Astrocyte (in vitro differentiated cells and primary cell): Measurements from ENCODE around the gene S1PR5. TPM values are rescaled to one million over a fixed set of nuclear protein-coding genes. Genes with fewer than 3 reads are reported as not detected.

Experiments
- DNase-seq: peaks from one replicate; pipeline ENCODE4 v3.0.0-alpha.2; 2010; ENCODE audit warnings: low read depth
- FAIRE-seq: peaks from 2 replicates; lab custom pipeline; 2011; peaks lifted over from hg19 to GRCh38; lab: Jason Lieb, UNC
- H2AFZ ChIP-seq: 2 replicates; pipeline ENCODE4 v1.6.0; 2012; ENCODE audit warnings: low read depth, low read length, inconsistent platforms
- H3K27ac ChIP-seq: 2 replicates; pipeline ENCODE4 v1.5.1; 2011; ENCODE audit warnings: low read depth, low read length, inconsistent platforms
- H3K27me3 ChIP-seq: 2 replicates; pipeline ENCODE4 v1.6.0; 2011; ENCODE audit warnings: low read length, inconsistent platforms; ENCODE audit not compliant: insufficient read depth
- H3K36me3 ChIP-seq: 2 replicates; pipeline ENCODE4 v1.5.1; 2011; ENCODE audit warnings: low read length, inconsistent platforms; ENCODE audit not compliant: insufficient read depth
- H3K4me1 ChIP-seq: 2 replicates; pipeline ENCODE4 v1.5.1; 2011; ENCODE audit warnings: low read length, inconsistent platforms; ENCODE audit not compliant: insufficient read depth
- H3K4me2 ChIP-seq: 2 replicates; pipeline ENCODE4 v1.6.0; 2012; ENCODE audit warnings: low read length, inconsistent platforms
- H3K4me3 ChIP-seq: 2 replicates; pipeline ENCODE4 v1.5.1; 2011; ENCODE audit warnings: low read depth, mild to moderate bottlenecking, low read length, inconsistent platforms; ENCODE audit not compliant: insufficient read depth
- H3K79me2 ChIP-seq: 2 replicates; pipeline ENCODE4 v1.6.0; 2012; ENCODE audit warnings: mild to moderate bottlenecking, low read length, inconsistent platforms; ENCODE audit not compliant: insufficient read depth
- H3K9ac ChIP-seq: 2 replicates; pipeline ENCODE4 v1.6.0; 2012; ENCODE audit warnings: mild to moderate bottlenecking, low read length, inconsistent platforms
- H3K9me3 ChIP-seq: 2 replicates; pipeline ENCODE4 v1.5.1; 2012; ENCODE audit warnings: low read depth, mild to moderate bottlenecking, low read length, inconsistent platforms; ENCODE audit not compliant: insufficient read depth
- H4K20me1 ChIP-seq: 2 replicates; pipeline ENCODE4 v1.6.0; 2012; ENCODE audit warnings: low read length, inconsistent platforms; ENCODE audit not compliant: insufficient read depth
- H3K27ac Mint-ChIP-seq: one replicate; pipeline ENCODE4 v1.8.0; 2021; ENCODE audit warnings: mild to moderate bottlenecking, mixed read lengths; ENCODE audit not compliant: unreplicated experiment
- H3K27me3 Mint-ChIP-seq: one replicate; pipeline ENCODE4 v1.8.0; 2021; ENCODE audit warnings: low read depth, mixed read lengths; ENCODE audit not compliant: unreplicated experiment
- H3K36me3 Mint-ChIP-seq: one replicate; pipeline ENCODE4 v1.8.0; 2021; ENCODE audit warnings: low read depth, mixed read lengths; ENCODE audit not compliant: unreplicated experiment
- H3K4me1 Mint-ChIP-seq: one replicate; pipeline ENCODE4 v1.8.0; 2021; ENCODE audit warnings: low read depth, mixed read lengths; ENCODE audit not compliant: unreplicated experiment
- H3K4me3 Mint-ChIP-seq: one replicate; pipeline ENCODE4 v1.8.0; 2021; ENCODE audit warnings: mild to moderate bottlenecking, moderate library complexity, mixed read lengths; ENCODE audit not compliant: unreplicated experiment
- H3K9me3 Mint-ChIP-seq: one replicate; pipeline ENCODE4 v1.8.0; 2021; ENCODE audit warnings: mild to moderate bottlenecking, mixed read lengths; ENCODE audit not compliant: unreplicated experiment
- EZH2 ChIP-seq: IDR thresholded peaks from 2 replicates; pipeline ENCODE4 v1.6.1; 2012; ENCODE audit warnings: mild to moderate bottlenecking, low read length, inconsistent platforms; ENCODE audit not compliant: insufficient read depth
- total RNA-seq: library from RNA; stranded (reverse); gene quantifications from 2 replicates; pipeline ENCODE4 v1.2.1, GENCODE V29; 2021
- TF ChIP-seq, protein P1 (sequence below): IDR thresholded peaks from 2 replicates; pipeline ENCODE4 v1.5.1; 2011; ENCODE audit warnings: low read depth, mild to moderate bottlenecking, inconsistent platforms, low read length, moderate library complexity; ENCODE audit not compliant: insufficient read depth

The S1PR5 gene
- total RNA-seq, 1 donor from 2014 or later: 1.00 TPM

DNA sequence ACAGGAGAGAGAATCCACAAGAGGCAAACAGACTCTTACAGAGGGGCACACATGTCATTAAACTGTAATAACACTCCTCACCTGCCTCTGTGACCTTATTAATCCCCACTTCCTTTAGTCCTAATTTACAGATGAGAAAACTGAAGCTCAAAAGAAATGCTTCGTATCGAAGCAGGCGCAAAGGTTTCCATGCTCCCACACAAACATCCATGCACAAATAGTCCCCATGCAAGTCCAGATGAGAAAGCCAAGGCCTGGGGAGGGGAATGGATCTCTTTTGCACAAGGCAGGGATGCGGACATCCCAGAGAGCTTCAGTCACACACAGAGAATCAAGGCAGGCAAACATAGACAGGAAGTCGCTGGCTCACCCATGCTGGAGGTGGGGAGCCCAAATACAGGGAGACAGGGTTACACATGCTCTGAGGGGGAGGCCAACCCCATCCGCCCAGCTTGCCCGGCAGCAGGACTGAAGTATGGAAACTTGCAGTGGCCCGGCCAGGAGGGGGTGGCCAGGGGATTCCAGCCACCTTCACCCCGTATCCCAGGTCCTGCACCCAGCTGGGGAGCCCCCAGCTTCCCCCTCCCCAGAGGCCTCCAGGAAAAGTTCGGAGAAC is 468 bp downstream of the S1PR5 start:
- Mint-ChIP-seq H3K36me3 (peaks cover 4% of the 10 kb centered on the region), H3K27ac (no peak overlapping the region), H3K4me3 (peak overlapping the region; percentile 83), H3K9me3 (peaks cover 4% of the 10 kb centered on the region), H3K4me1 (peaks cover 8% of the 10 kb centered on the region), H3K27me3 (peaks cover 52% of the 10 kb centered on the region)
- DNase-seq (no peak), FAIRE-seq (no peak)
- H4K20me1 ChIP-seq: no peaks in the 10 kb centered on the region
- no peak overlapping the region for H3K4me3 ChIP-seq
- no peak overlapping the region for H2AFZ ChIP-seq
- TF ChIP-seq EZH2: no peak
- TF ChIP-seq, protein P1, sequence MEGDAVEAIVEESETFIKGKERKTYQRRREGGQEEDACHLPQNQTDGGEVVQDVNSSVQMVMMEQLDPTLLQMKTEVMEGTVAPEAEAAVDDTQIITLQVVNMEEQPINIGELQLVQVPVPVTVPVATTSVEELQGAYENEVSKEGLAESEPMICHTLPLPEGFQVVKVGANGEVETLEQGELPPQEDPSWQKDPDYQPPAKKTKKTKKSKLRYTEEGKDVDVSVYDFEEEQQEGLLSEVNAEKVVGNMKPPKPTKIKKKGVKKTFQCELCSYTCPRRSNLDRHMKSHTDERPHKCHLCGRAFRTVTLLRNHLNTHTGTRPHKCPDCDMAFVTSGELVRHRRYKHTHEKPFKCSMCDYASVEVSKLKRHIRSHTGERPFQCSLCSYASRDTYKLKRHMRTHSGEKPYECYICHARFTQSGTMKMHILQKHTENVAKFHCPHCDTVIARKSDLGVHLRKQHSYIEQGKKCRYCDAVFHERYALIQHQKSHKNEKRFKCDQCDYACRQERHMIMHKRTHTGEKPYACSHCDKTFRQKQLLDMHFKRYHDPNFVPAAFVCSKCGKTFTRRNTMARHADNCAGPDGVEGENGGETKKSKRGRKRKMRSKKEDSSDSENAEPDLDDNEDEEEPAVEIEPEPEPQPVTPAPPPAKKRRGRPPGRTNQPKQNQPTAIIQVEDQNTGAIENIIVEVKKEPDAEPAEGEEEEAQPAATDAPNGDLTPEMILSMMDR: no peak
- no peaks in the 10 kb centered on the region for H3K9me3 ChIP-seq
- H3K27me3 ChIP-seq: peaks cover 68% of the 10 kb centered on the region
- no peaks in the 10 kb centered on the region for H3K79me2 ChIP-seq
- H3K36me3 ChIP-seq: no peaks in the 10 kb centered on the region
- peaks cover 4% of the 10 kb centered on the region for H3K4me1 ChIP-seq
- no peak overlapping the region for H3K9ac ChIP-seq
- H3K27ac ChIP-seq: no peak overlapping the region
- peak overlapping the region; percentile 79 for H3K4me2 ChIP-seq

DNA sequence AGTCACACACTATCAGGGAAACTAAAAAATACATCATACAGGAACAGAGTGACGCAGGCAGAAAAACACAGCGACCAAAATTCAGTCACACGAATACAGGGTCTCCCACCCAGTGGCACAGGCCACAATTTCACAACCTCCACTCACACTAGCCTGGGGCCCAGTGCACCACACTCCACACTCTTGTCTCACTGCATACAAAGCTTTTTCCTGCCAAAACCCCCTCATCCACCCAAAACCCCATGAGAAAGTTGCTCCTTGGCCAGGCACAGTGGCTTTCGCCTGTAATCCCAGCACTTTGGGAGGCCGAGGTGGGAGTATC is 1.2 kb downstream of the S1PR5 start:
- no peak for FAIRE-seq
- H2AFZ ChIP-seq: no peak overlapping the region
- no peak overlapping the region for H3K9ac ChIP-seq
- peaks cover 70% of the 10 kb centered on the region for H3K27me3 ChIP-seq
- Mint-ChIP-seq H3K36me3 (peaks cover 4% of the 10 kb centered on the region), H3K27ac (no peak overlapping the region), H3K27me3 (peaks cover 52% of the 10 kb centered on the region), H3K4me3 (peak overlapping the region; percentile 28), H3K4me1 (peaks cover 8% of the 10 kb centered on the region), H3K9me3 (peaks cover 4% of the 10 kb centered on the region)
- peaks cover 4% of the 10 kb centered on the region for H3K4me1 ChIP-seq
- H3K4me3 ChIP-seq: no peak overlapping the region
- H3K27ac ChIP-seq: no peak overlapping the region
- no peaks in the 10 kb centered on the region for H3K79me2 ChIP-seq
- H3K4me2 ChIP-seq: no peak overlapping the region
- no peak for DNase-seq
- H3K9me3 ChIP-seq: no peaks in the 10 kb centered on the region
- H4K20me1 ChIP-seq: no peaks in the 10 kb centered on the region
- TF ChIP-seq, protein P1: no peak
- no peak for TF ChIP-seq EZH2
- no peaks in the 10 kb centered on the region for H3K36me3 ChIP-seq
